GM12875 (cell line): ENCODE results near the gene ACTL6B.

Experiments used
- H3K4me3 ChIP-seq: one replicate; pipeline ENCODE4 v1.5.1; 2011; ENCODE audit warnings: low read depth, low read length, control low read depth
- CTCF ChIP-seq: IDR thresholded peaks from 2 replicates; pipeline ENCODE4 v1.5.1; 2011; ENCODE audit warnings: low read depth, mild to moderate bottlenecking, control low read depth, inconsistent platforms, low read length, moderate library complexity, borderline replicate concordance; ENCODE audit not compliant: insufficient read depth

The ACTL6B gene

GRCh38 chr7:100626530-100627237 is 29.6 kb downstream of the ACTL6B start:
- no peak for TF ChIP-seq CTCF
- peak overlapping the region; percentile 29 for H3K4me3 ChIP-seq

DNA sequence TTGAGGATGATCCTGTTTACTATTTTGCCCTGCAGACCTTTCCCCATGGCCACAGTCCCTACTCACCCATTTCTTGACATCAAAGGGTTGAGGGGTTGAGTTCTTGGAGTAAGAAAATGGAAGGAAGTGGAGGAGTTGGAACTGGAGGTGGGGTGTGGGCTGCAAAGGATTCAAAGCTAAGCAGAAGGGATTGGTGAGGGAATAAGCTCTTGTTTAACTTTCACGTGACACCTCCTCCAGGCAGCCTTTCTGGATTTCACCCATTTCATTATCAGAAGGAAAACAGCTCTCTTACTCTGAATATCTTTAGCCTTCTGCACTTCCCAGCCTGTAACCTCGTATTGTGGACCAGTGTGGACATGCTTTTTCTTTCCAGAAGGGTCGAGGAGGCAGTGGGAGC is 30.2 kb downstream of the ACTL6B start:
- H3K4me3 ChIP-seq, result no peak overlapping the region
- no peak for TF ChIP-seq CTCF

DNA sequence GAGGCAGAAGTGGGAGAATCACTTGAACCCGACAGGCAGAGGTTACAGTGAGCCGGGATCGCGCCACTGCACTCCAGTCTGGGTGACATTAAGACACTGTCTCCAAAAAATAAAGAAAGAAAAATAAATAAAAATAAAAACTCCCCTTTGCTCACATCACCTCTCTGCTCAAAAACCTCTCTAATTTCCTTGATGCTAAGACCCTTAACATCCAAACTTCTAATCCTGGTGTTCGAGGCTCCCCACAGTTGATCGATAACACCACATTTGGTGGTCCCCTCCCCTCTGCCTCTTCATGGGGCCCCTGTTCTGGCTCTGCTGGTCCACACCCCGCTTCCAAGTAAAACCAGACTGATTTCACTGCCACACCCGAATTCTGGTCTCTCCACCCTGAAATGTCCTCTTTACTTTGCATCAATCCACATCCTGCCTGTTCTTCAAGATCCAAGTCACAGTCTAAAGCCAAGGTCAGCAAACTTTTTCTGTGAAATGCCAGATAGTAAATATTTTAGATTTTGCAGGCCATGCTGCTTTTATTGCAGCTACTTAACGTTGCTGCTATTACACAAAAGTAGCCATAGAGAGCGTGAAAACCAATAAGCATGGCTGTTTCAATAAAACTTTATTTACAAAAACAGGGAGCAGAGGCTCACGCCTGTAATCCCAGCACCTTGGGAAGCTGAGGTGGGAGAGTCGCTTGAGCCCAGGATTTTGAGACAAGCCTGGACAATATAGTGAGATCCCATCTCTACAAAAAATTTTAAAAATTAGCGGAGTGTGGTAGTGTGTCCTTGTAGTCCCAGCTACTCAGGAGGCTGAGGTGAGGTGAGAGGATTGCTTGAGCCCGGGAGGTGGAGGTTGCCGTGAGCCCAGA is 32.1 kb downstream of the ACTL6B start:
- TF ChIP-seq CTCF, result no peak
- H3K4me3 ChIP-seq, result no peak overlapping the region

- no peak overlapping the region for H3K4me3 ChIP-seq
- no peak for TF ChIP-seq CTCF
Observed at GRCh38 chr7:100621554-100621953, 34.7 kb downstream of the ACTL6B start.

DNA sequence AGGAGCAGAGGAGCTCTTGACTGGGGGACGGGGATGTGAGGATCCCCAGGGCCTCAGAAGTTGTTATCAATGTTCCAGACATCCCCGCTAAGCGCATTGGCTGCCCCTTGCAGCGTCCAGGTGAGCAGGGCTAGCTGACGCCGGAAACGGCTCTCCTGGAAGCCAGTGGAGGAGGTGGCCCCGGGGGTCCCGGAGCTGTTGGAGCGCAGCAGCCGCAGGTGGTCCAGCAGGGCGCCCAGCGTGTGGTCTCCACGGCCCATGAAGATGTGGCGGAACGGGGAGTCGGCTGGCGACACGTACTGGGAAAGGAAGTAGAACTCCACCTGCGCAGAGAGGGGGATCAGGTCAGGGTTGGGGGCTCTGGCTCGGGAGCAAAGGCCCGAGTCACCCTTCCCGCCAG is 35.4 kb downstream of the ACTL6B start:
- TF ChIP-seq CTCF, result no peak
- H3K4me3 ChIP-seq, result no peak overlapping the region

- no peak for TF ChIP-seq CTCF
- no peak overlapping the region for H3K4me3 ChIP-seq
Observed at GRCh38 chr7:100620239-100620638, 36.0 kb downstream of the ACTL6B start.
